A549 (cell line): Measurements from ENCODE around the gene PTGER1.

Source experiments
- CBX2 ChIP-seq: fragments of 200-600 bp; sonication (generic); IDR thresholded peaks from 2 replicates; pipeline ENCODE4 v1.6.1; 2016; ENCODE audit warnings: low read depth, mild to moderate bottlenecking, borderline replicate concordance
- CEBPB ChIP-seq, 2 experiments: fragments of >200 bp in 1 of 2; sonication (Bioruptor Twin) in 1 of 2; formaldehyde crosslinking in 1 of 2; IDR thresholded peaks; 2 replicates each; pipeline ENCODE4 v1.6.1; 2012 to 2016
- EP300 ChIP-seq, 2 experiments: fragments of >200 bp; sonication (Bioruptor Twin); formaldehyde crosslinking; IDR thresholded peaks; 2 replicates in 1 of 2; 3 replicates in 1 of 2; pipeline ENCODE4 v1.6.1; 2016 to 2017
- KDM1A ChIP-seq: fragments of 200-600 bp; sonication (generic); IDR thresholded peaks from 2 replicates; pipeline ENCODE4 v1.6.1; 2016; ENCODE audit warnings: low read depth, mild to moderate bottlenecking
- SMC3 ChIP-seq: fragments of >200 bp; sonication (Bioruptor Twin); formaldehyde crosslinking; IDR thresholded peaks from 3 replicates; pipeline ENCODE4 v1.6.1; 2018; ENCODE audit warnings: inconsistent platforms
- TF ChIP-seq, protein P1 (sequence below): fragments of 200-600 bp; sonication (generic); IDR thresholded peaks from 2 replicates; pipeline ENCODE4 v1.6.1; 2016; ENCODE audit warnings: antibody characterized with exemption, mild to moderate bottlenecking, moderate library complexity
- TF ChIP-seq, protein P2 (sequence below): fragments of >200 bp; sonication (Bioruptor Twin); formaldehyde crosslinking; IDR thresholded peaks from 3 replicates; pipeline ENCODE4 v1.5.1; 2016

DNA sequence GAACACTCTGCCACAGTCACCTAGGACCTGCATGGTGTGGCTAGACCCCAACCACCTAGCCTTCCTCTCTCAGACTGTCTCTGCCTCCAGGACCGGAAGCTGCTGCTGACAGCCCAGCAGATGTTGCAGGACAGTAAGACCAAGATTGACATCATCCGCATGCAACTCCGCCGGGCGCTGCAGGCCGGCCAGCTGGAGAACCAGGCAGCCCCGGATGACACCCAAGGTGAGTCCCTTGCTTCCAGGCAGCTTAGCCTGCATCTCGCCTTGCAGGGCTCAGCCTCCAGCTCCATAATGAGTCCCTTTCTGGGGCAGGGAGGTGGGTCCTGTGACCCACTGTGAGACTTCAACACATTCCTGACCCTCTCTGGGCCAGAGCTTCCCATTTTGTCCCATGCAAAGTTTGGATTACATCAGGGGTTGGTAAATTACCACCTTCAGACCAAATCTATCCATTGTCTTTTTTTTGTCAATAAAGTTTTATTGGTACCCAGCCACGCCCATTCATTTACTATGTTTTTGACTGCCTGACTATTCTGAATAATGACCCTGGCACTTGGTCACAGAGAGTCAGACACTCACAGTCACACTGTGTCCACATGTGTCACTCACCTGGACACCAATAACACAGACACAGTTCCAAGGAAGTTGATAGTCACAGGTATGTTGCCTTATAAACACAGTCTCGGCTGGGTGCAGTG lies 28.7 kb downstream of the PTGER1 start:
- TF ChIP-seq SMC3 = no peak
- TF ChIP-seq EP300 (IDR thresholded peaks at IDR 0.05) = no peak
- TF ChIP-seq, protein P1, sequence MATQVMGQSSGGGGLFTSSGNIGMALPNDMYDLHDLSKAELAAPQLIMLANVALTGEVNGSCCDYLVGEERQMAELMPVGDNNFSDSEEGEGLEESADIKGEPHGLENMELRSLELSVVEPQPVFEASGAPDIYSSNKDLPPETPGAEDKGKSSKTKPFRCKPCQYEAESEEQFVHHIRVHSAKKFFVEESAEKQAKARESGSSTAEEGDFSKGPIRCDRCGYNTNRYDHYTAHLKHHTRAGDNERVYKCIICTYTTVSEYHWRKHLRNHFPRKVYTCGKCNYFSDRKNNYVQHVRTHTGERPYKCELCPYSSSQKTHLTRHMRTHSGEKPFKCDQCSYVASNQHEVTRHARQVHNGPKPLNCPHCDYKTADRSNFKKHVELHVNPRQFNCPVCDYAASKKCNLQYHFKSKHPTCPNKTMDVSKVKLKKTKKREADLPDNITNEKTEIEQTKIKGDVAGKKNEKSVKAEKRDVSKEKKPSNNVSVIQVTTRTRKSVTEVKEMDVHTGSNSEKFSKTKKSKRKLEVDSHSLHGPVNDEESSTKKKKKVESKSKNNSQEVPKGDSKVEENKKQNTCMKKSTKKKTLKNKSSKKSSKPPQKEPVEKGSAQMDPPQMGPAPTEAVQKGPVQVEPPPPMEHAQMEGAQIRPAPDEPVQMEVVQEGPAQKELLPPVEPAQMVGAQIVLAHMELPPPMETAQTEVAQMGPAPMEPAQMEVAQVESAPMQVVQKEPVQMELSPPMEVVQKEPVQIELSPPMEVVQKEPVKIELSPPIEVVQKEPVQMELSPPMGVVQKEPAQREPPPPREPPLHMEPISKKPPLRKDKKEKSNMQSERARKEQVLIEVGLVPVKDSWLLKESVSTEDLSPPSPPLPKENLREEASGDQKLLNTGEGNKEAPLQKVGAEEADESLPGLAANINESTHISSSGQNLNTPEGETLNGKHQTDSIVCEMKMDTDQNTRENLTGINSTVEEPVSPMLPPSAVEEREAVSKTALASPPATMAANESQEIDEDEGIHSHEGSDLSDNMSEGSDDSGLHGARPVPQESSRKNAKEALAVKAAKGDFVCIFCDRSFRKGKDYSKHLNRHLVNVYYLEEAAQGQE = no peak
- TF ChIP-seq, protein P2, sequence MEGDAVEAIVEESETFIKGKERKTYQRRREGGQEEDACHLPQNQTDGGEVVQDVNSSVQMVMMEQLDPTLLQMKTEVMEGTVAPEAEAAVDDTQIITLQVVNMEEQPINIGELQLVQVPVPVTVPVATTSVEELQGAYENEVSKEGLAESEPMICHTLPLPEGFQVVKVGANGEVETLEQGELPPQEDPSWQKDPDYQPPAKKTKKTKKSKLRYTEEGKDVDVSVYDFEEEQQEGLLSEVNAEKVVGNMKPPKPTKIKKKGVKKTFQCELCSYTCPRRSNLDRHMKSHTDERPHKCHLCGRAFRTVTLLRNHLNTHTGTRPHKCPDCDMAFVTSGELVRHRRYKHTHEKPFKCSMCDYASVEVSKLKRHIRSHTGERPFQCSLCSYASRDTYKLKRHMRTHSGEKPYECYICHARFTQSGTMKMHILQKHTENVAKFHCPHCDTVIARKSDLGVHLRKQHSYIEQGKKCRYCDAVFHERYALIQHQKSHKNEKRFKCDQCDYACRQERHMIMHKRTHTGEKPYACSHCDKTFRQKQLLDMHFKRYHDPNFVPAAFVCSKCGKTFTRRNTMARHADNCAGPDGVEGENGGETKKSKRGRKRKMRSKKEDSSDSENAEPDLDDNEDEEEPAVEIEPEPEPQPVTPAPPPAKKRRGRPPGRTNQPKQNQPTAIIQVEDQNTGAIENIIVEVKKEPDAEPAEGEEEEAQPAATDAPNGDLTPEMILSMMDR = no peak
- TF ChIP-seq CBX2 = no peak
- TF ChIP-seq KDM1A = no peak
- TF ChIP-seq CEBPB (IDR thresholded peaks at IDR 0.05) = no peak
